Fibroblast of mammary gland (primary cell): ENCODE results near the gene TEAD1.

Experiments
- DNase-seq: peaks from one replicate; pipeline ENCODE4 v3.0.0-alpha.2; 2010; ENCODE audit warnings: low read depth
- H3K4me3 ChIP-seq: 2 replicates; pipeline ENCODE4 v1.5.1; 2011; ENCODE audit warnings: low read depth, mild to moderate bottlenecking, low read length, moderate library complexity; ENCODE audit not compliant: control insufficient read depth
- CTCF ChIP-seq: conservative IDR thresholded peaks from 2 replicates; pipeline ENCODE4 v1.5.1; 2011; ENCODE audit warnings: low read depth, low read length, inconsistent platforms; ENCODE audit not compliant: control insufficient read depth, insufficient read depth

TEAD1 gene

GRCh38 chr11:12922980-12923507 is 248.8 kb downstream of the TEAD1 start:
- no peak for TF ChIP-seq CTCF
- DNase-seq, result no peak
- H3K4me3 ChIP-seq, result no peak overlapping the region

GRCh38 chr11:12924650-12925049 is 250.4 kb downstream of the TEAD1 start:
- no peak for DNase-seq
- TF ChIP-seq CTCF, result no peak
- no peak overlapping the region for H3K4me3 ChIP-seq

DNA sequence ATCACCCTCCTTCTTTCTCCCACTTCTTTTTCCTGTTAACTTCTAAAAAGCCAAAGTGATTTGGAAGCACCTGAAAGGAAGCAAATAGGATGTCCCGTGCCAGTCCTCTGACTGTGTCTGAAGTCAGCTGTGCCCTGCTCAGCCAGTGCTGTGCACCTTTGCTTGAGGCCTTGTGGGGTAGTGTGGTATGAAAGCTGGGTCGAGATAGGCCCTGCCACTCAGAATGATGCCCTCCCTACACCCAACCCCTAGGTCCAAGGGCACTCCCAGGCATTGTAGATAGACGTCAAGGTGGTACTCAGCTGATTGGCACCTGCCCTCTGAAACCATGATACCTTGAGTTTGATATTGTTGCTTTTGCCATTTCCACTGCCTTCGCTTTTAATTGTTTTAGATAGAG is 251.3 kb downstream of the TEAD1 start:
- H3K4me3 ChIP-seq, result no peak overlapping the region
- no peak for DNase-seq
- TF ChIP-seq CTCF, result no peak

DNA sequence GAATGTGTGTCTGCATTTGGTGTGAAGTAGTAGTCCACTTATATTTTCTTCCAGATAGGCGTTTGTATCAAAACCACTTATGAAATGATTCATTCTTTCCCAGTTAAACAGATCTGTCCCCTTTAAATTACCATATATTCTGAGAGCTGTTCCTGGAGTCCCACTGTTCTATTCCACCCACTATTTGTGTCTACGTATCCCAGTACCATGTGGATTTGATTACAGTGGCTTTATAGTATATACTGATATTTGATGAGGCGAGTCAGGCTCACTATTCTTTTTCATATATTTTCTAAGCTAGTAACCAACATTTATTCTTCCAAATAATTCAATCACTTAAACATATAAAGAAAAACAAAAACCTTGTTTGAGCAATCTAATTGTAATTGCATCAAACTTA is 253.0 kb downstream of the TEAD1 start:
- DNase-seq, result peak; percentile 38
- no peak for TF ChIP-seq CTCF
- no peak overlapping the region for H3K4me3 ChIP-seq

DNA sequence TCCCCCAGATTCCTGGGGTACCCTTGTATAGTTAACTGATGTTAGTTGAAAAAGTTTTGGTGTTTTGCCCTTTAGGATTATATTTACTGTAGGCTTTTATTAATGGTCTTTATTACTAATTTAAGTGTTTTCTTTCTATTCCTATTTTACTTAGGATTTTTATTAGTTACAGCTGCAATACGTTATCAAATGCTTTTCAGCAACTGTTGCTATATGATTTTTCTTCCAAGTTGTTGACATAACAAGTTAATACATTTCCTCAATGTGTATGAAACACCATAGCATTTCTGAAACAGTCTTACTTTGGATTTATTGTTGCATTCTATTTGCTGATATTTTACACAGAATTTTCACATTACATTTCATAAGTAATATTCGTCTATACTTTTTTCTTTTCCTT is 253.7 kb downstream of the TEAD1 start:
- no peak for TF ChIP-seq CTCF
- H3K4me3 ChIP-seq, result no peak overlapping the region
- DNase-seq, result no peak

DNA sequence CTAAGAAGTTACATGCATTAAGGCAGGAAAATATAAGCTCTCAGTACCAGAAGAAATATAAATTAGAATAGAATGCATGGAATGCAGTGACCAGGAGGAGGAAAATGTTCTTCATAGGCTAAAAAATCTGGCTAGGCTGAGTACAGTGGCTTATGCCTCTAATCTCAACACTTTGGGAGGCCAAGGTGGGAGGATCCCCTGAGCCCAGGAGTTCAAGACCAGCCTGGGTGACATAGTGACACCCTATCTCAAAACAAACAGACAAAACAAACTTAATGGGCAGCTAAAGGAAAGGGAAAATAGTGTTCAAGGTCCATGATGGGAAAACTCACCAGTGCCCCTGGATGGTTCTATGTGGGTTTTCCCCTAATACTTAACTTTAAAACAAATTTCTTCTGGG is 256.6 kb downstream of the TEAD1 start:
- DNase-seq, result no peak
- no peak overlapping the region for H3K4me3 ChIP-seq
- no peak for TF ChIP-seq CTCF

DNA sequence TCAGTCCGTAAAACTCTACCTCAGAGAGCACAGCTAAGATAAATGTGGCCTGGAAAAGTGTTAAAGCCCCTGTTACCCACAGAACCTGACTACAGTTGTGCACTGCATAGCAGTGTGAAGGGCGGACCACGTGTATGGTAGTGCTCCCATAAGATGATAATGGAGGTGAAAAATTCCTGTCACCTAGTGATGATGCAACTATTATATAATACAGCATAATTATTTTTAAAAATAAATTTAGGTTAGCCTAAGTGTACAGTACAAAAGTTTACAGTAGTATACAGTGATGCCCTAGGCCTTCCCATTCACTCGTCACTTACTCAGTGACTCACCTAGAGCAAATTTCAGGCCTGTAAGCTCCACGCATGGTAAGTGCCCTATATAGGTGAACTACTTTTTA is 258.3 kb downstream of the TEAD1 start:
- H3K4me3 ChIP-seq, result no peak overlapping the region
- DNase-seq, result no peak
- TF ChIP-seq CTCF, result no peak
